GM18498 (cell line): ENCODE data around the gene SPAG16.
"Not testable (repeated sequence)": the region's sequence is repeated elsewhere in the genome, so short reads cannot be mapped to it uniquely, and the experiment has no call there.

Experiments used
- ATAC-seq: cut with Tn5 transposase; IDR thresholded peaks from one replicate; pipeline ENCODE4 v1.9.1; 2021; ENCODE audit warnings: mild to moderate bottlenecking, moderate library complexity; ENCODE audit not compliant: unreplicated experiment

Gene SPAG16

GRCh38 chr2:214057986-214058385 lies 773.7 kb downstream of the SPAG16 start:
- no peak for ATAC-seq

- ATAC-seq = not testable (repeated sequence)
These were observed 778.0 kb downstream of the SPAG16 start for GRCh38 chr2:214062279-214062678.

- no peak for ATAC-seq
These were observed 780.2 kb downstream of the SPAG16 start for GRCh38 chr2:214064471-214064870.

GRCh38 chr2:214066862-214067261 lies 782.6 kb downstream of the SPAG16 start:
- no peak for ATAC-seq

GRCh38 chr2:214069254-214069653 lies 785.0 kb downstream of the SPAG16 start:
- ATAC-seq = peak; percentile 81

GRCh38 chr2:214075456-214075855 lies 791.2 kb downstream of the SPAG16 start:
- ATAC-seq = no peak

GRCh38 chr2:214076527-214076926 lies 792.3 kb downstream of the SPAG16 start:
- ATAC-seq = no peak

- ATAC-seq = no peak
These were observed 793.5 kb downstream of the SPAG16 start for GRCh38 chr2:214077727-214078126.

- no peak for ATAC-seq
These were observed 794.8 kb downstream of the SPAG16 start for GRCh38 chr2:214079032-214079431.

- no peak for ATAC-seq
These were observed 804.3 kb downstream of the SPAG16 start for GRCh38 chr2:214088536-214088935.

- no peak for ATAC-seq
These were observed 812.0 kb downstream of the SPAG16 start for GRCh38 chr2:214096208-214096715.

- no peak for ATAC-seq
These were observed 814.5 kb downstream of the SPAG16 start for GRCh38 chr2:214098811-214099210.

GRCh38 chr2:214100488-214100887 lies 816.2 kb downstream of the SPAG16 start:
- no peak for ATAC-seq

- ATAC-seq = no peak
These were observed 819.2 kb downstream of the SPAG16 start for GRCh38 chr2:214103276-214104001.

- no peak for ATAC-seq
These were observed 820.0 kb downstream of the SPAG16 start for GRCh38 chr2:214104219-214104618.

- no peak for ATAC-seq
These were observed 820.7 kb downstream of the SPAG16 start for GRCh38 chr2:214104967-214105366.

- ATAC-seq = no peak
These were observed 823.5 kb downstream of the SPAG16 start for GRCh38 chr2:214107726-214108125.

GRCh38 chr2:214108598-214108997 lies 824.3 kb downstream of the SPAG16 start:
- ATAC-seq = no peak

- no peak for ATAC-seq
These were observed 832.8 kb downstream of the SPAG16 start for GRCh38 chr2:214117054-214117453.

- no peak for ATAC-seq
These were observed 841.9 kb downstream of the SPAG16 start for GRCh38 chr2:214126135-214126534.

- no peak for ATAC-seq
These were observed 842.9 kb downstream of the SPAG16 start for GRCh38 chr2:214127170-214127569.

- ATAC-seq = no peak
These were observed 843.3 kb downstream of the SPAG16 start for GRCh38 chr2:214127571-214127970.

GRCh38 chr2:214128040-214128439 lies 843.8 kb downstream of the SPAG16 start:
- ATAC-seq = no peak
